Hepatocyte (in vitro differentiated cells): ENCODE results near the gene B4GALT3. TPM values are rescaled to one million over a fixed set of nuclear protein-coding genes. Genes with fewer than 3 reads are reported as not detected.
A peak's percentile ranks its signal among the peaks of the same experiment; 100 is the strongest.

Experiments
- DNase-seq: peaks from one replicate; pipeline ENCODE4 v3.0.0-alpha.2; 2016; ENCODE audit warnings: low spot score
- H2AFZ ChIP-seq: fragments of 200-600 bp; sonication (generic); 2 replicates; pipeline ENCODE4 v1.6.0; 2016; ENCODE audit warnings: antibody characterized with exemption, mild to moderate bottlenecking
- H3K27ac ChIP-seq: fragments of 200-600 bp; sonication (generic); 2 replicates; pipeline ENCODE4 v1.5.1; 2016; ENCODE audit warnings: mild to moderate bottlenecking
- H3K27me3 ChIP-seq: fragments of 200-600 bp; sonication (generic); 2 replicates; pipeline ENCODE4 v1.6.1; 2016
- H3K36me3 ChIP-seq: fragments of 200-600 bp; sonication (generic); replicated peaks from 2 replicates; pipeline ENCODE4 v1.5.1; 2016; ENCODE audit warnings: low read depth; ENCODE audit not compliant: insufficient read depth
- H3K4me1 ChIP-seq: fragments of 200-600 bp; sonication (generic); 2 replicates; pipeline ENCODE4 v1.5.1; 2016; ENCODE audit warnings: mild to moderate bottlenecking, moderate library complexity; ENCODE audit not compliant: insufficient read depth
- H3K4me2 ChIP-seq: fragments of 200-600 bp; sonication (generic); 2 replicates; pipeline ENCODE4 v1.6.0; 2016
- H3K4me3 ChIP-seq: fragments of 200-600 bp; sonication (generic); 2 replicates; pipeline ENCODE4 v1.5.1; 2016; ENCODE audit warnings: mild to moderate bottlenecking
- H3K79me2 ChIP-seq: fragments of 200-600 bp; sonication (generic); 2 replicates; pipeline ENCODE4 v1.6.0; 2017; ENCODE audit warnings: mild to moderate bottlenecking
- H3K9me2 ChIP-seq: fragments of 200-600 bp; sonication (generic); replicated peaks from 2 replicates; pipeline ENCODE4 v1.6.0; 2017; ENCODE audit warnings: mild to moderate bottlenecking; ENCODE audit not compliant: insufficient read depth
- H3K9me3 ChIP-seq: fragments of 200-600 bp; sonication (generic); 2 replicates; pipeline ENCODE4 v1.5.1; 2016; ENCODE audit warnings: low read depth, mild to moderate bottlenecking
- H4K20me1 ChIP-seq: fragments of 200-600 bp; sonication (generic); 2 replicates; pipeline ENCODE4 v1.6.0; 2016; ENCODE audit warnings: mild to moderate bottlenecking; ENCODE audit not compliant: insufficient read depth, poor library complexity, severe bottlenecking
- CTCF ChIP-seq: fragments of 200-600 bp; sonication (generic); IDR thresholded peaks from 2 replicates; pipeline ENCODE4 v1.5.1; 2016; ENCODE audit warnings: antibody characterized with exemption, mild to moderate bottlenecking; ENCODE audit not compliant: poor library complexity
- EZH2 ChIP-seq: fragments of 200-600 bp; sonication (generic); IDR thresholded peaks from 2 replicates; pipeline ENCODE4 v1.6.1; 2016; ENCODE audit warnings: antibody characterized with exemption, mild to moderate bottlenecking, borderline replicate concordance
- EZH2phosphoT487 ChIP-seq: fragments of 200-600 bp; sonication (generic); IDR thresholded peaks from one replicate; pipeline ENCODE4 v1.6.1; 2018; ENCODE audit warnings: antibody characterized with exemption, mild to moderate bottlenecking, low read depth, moderate library complexity; ENCODE audit not compliant: unreplicated experiment, severe bottlenecking
- WGBS: methylation state at CpG from one replicate; pipeline ENCODE4 v1.1.6; 2016; ENCODE audit warnings: low lambda C conversion rate; ENCODE audit errors: missing lambda C conversion rate; 5-methylcytosine and 5-hydroxymethylcytosine counted together
- polyA plus RNA-seq: library from polyadenylated mRNA; unstranded; fragments of >200 nt; fragmentation: Nextera tagmentation; extraction: Ambion mirVana; gene quantifications from 2 replicates; pipeline ENCODE4 v1.2.1, GENCODE V29; 2016
- total RNA-seq: library from RNA; depleted of rRNA; stranded (reverse); fragments of >200 nt; gene quantifications from 2 replicates; pipeline ENCODE4 v1.2.3, GENCODE V29; 2014

Gene B4GALT3
- total and polyA plus RNA-seq, 2 experiments from 2014 or later, result 32.2 to 56.9 TPM

GRCh38 chr1:161223805-161224694 lies 46.7 kb upstream of the B4GALT3 start:
- no peaks in the 10 kb centered on the region for H3K9me2 ChIP-seq
- H3K9me3 ChIP-seq, result no peaks in the 10 kb centered on the region
- peak overlapping the region; percentile 63 for H3K4me2 ChIP-seq
- H4K20me1 ChIP-seq, result no peaks in the 10 kb centered on the region
- peaks cover 13% of the 10 kb centered on the region for H3K4me1 ChIP-seq
- H3K36me3 ChIP-seq, result no peaks in the 10 kb centered on the region
- no peaks in the 10 kb centered on the region for H3K27me3 ChIP-seq
- H3K27ac ChIP-seq, result peak overlapping the region; percentile 86
- DNase-seq, result peak; percentile 84
- H3K4me3 ChIP-seq, result no peak overlapping the region
- H3K79me2 ChIP-seq, result peaks cover 4% of the 10 kb centered on the region
- no peak for TF ChIP-seq EZH2
- no peak for TF ChIP-seq CTCF
- TF ChIP-seq EZH2phosphoT487, result no peak
- 53% methylated on average over 7 of the region's 7 CpGs for WGBS
- H2AFZ ChIP-seq, result no peak overlapping the region

GRCh38 chr1:161222175-161223019 lies 45.1 kb upstream of the B4GALT3 start:
- Histone ChIP-seq H3K27me3 (no peaks in the 10 kb centered on the region), H4K20me1 (no peaks in the 10 kb centered on the region), H3K9me3 (no peaks in the 10 kb centered on the region), H2AFZ (no peak overlapping the region), H3K9me2 (no peaks in the 10 kb centered on the region), H3K4me2 (peak overlapping the region; percentile 63), H3K4me3 (no peak overlapping the region), H3K27ac (peak overlapping the region; percentile 86), H3K36me3 (no peaks in the 10 kb centered on the region), H3K4me1 (peaks cover 25% of the 10 kb centered on the region), H3K79me2 (no peaks in the 10 kb centered on the region)
- no peak for DNase-seq
- TF ChIP-seq CTCF (no peak), EZH2 (no peak), EZH2phosphoT487 (no peak)
- WGBS, result 81% methylated on average over 6 of the region's 6 CpGs

GRCh38 chr1:161220002-161220401 lies 42.7 kb upstream of the B4GALT3 start:
- Histone ChIP-seq H3K4me1 (peaks cover 27% of the 10 kb centered on the region), H2AFZ (no peak overlapping the region), H3K36me3 (no peaks in the 10 kb centered on the region), H3K27me3 (no peaks in the 10 kb centered on the region), H3K4me2 (no peak overlapping the region), H3K79me2 (no peaks in the 10 kb centered on the region), H3K27ac (peak overlapping the region; percentile 63), H3K9me2 (no peaks in the 10 kb centered on the region), H4K20me1 (no peaks in the 10 kb centered on the region), H3K9me3 (no peaks in the 10 kb centered on the region), H3K4me3 (no peak overlapping the region)
- 56% methylated on average over 5 of the region's 5 CpGs for WGBS
- TF ChIP-seq EZH2 (no peak), CTCF (no peak), EZH2phosphoT487 (no peak)
- DNase-seq, result no peak
